HG03565 (cell line): ENCODE results near the gene SPSB1.

ENCODE experiments used
- ATAC-seq: cut with Tn5 transposase; IDR thresholded peaks from one replicate; pipeline ENCODE4 v1.9.1; 2021; ENCODE audit warnings: mild to moderate bottlenecking, moderate library complexity; ENCODE audit not compliant: unreplicated experiment

The SPSB1 gene

DNA sequence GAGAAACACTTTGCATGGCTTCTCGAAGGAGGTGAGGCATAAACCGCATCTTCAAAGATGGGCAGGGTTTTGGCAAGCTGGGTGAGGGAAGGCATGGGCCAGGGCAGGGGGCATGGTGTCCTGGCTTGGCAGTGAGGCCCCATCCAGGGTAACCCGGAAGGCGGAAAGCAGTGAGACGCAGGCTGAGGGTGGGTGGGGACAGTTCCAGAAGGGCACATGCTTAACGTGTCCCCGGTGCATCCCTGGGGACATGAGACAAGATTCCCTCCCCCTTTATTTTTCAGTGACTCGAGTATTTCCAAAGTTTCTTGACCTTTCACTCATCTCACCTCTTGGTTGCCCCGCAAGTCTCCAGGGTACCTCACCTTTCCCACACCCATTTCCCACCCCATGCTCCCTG, 123.8 kb downstream of the SPSB1 start:
- ATAC-seq, result no peak

DNA sequence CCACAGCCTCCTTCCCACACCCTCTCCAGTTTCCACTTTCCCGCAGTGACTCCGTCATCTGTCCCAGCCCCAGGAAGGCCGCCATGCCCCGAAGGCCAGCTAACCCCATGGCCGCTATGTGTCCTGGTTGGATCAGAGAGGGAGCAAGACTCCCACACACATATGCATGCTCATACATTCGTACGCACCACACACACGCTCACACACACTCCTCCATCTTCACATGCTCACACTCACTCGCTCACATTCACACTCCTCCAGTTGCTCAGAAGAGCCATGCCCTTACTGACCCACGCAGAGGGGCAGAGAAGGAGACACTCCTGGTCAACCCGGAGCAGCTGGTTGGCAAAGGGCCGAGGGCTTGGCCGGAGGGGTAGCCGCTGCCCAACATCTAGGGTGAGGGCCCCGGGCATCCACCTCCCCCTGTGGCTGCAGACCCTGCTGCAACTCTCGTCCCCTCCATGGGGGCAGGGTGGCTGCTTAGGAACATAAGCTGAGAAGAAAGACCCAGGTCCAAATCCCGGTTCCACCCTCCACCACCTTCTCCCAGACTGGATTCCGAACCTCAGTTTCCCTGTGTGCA, 124.3 kb downstream of the SPSB1 start:
- ATAC-seq, result no peak

DNA sequence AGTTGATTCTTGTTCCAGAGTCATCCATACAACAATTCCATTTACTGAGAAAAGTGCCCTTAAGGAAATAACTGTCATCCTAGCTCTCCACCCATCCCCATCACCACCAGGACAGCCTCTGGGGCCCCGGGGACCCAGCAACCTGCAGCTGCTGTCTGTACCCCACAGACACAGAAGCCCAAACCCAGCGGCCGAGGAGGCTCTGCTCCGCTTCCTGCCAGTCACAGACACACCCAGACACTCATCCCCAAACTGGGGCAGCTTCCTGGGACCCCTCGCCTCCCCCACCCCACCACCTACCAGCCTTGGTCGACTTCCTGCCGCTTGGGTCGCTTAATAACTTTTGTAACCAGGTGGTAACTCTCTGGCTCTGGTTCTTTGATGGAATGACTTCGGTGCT, 125.0 kb downstream of the SPSB1 start:
- no peak for ATAC-seq

DNA sequence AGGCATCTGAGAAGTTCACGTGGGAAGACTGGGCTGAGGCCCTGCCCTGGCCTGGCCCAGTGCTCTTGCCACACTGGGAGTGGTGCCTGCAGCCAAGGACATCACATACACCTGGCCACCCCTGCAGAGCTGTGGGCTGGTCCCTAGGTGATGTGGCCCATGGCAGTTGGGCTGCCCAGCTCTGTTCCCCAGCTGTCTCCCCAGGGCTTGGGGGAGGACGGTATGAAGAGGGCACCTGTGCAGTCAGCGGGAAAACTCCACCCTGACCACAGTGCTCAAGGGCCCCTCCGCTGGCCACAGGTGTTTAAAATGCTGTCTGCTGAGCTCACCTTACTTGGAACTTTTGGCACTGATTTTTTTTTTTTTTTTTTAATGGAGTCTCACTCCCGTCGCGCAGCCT, 126.2 kb downstream of the SPSB1 start:
- no peak for ATAC-seq
